Ectodermal cell (in vitro differentiated cells): ENCODE data around the gene ACER3.
"Not testable (repeated sequence)": the region's sequence is repeated elsewhere in the genome, so short reads cannot be mapped to it uniquely, and the experiment has no call there.

Experiments used
- H3K27ac ChIP-seq: 2 replicates; pipeline ENCODE4 v1.7.0; 2013; ENCODE audit warnings: mild to moderate bottlenecking, low read depth, low read length; ENCODE audit not compliant: insufficient read depth, poor library complexity, severe bottlenecking
- H3K27me3 ChIP-seq: 2 replicates; pipeline ENCODE4 v1.7.0; 2013; ENCODE audit warnings: mild to moderate bottlenecking, low read length; ENCODE audit not compliant: insufficient read depth, control insufficient read depth, poor library complexity, severe bottlenecking
- H3K36me3 ChIP-seq: one replicate; pipeline ENCODE4 v1.7.0; 2013; ENCODE audit warnings: low read length; ENCODE audit not compliant: control insufficient read depth, insufficient read depth
- H3K4me1 ChIP-seq: one replicate; pipeline ENCODE4 v1.7.0; 2013; ENCODE audit warnings: low read length; ENCODE audit not compliant: control insufficient read depth, insufficient read depth
- H3K4me3 ChIP-seq: 2 replicates; pipeline ENCODE4 v1.7.0; 2013; ENCODE audit warnings: low read depth, low read length, control low read depth; ENCODE audit not compliant: insufficient read depth
- H3K9me3 ChIP-seq: 2 replicates; pipeline ENCODE4 v1.7.0; 2013; ENCODE audit warnings: mild to moderate bottlenecking, low read length, moderate library complexity; ENCODE audit not compliant: control insufficient read depth
- WGBS, 2 experiments: methylation state at CpG; one replicate each; pipeline ENCODE4 v1.1.7; 2013; ENCODE audit warnings: missing lambda C conversion rate in 2 of 2; 5-methylcytosine and 5-hydroxymethylcytosine counted together

Gene ACER3

DNA sequence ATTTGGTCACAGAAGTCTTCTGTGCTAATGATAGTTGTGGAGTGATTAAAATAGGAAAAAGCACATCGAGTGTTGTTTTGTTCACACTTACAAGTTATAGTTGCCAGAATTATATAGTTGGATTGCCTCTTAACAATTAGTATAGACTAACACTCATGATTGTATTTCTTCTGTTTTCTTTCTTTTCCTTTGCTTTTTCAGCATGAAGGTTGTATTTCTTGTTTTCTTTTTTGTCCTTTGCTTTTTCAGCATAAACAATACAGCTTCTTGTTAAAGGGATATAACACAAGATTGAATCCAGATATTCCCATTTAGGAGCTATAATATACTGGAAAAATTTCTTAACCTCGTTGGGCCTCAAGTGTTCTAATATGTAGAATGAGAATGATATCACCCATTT lies 31.1 kb downstream of the ACER3 start:
- Histone ChIP-seq H3K4me1 (no peaks in the 10 kb centered on the region), H3K36me3 (no peaks in the 10 kb centered on the region), H3K27ac (no peak overlapping the region), H3K9me3 (no peaks in the 10 kb centered on the region), H3K4me3 (no peak overlapping the region), H3K27me3 (no peaks in the 10 kb centered on the region)
- 100% methylated on average over 1 of the region's 2 CpGs; no CpG with 5 or more reads in 1 of the 2 experiments for WGBS, 2 experiments

DNA sequence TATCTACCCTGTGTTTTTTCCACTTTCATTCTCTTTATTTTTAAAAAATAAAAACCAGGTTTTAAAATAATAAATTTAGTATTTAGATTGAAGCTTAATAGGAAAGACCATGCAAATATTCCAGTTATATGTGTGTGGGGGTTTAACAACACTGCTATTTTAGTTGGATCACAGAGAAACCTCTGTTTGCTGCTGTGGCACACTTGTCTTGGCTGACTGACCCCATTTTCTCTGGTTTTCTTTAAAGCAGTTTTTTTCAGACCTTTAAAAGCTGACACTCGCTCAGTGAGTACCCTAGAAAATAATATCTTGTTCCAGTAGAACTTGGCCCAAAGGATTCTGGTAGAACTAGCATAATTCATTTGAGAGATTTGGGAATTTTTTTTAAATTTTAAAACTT lies 31.6 kb downstream of the ACER3 start:
- no peaks in the 10 kb centered on the region for H3K4me1 ChIP-seq
- 95 to 100% methylated on average over 1 of the region's 1 CpG for WGBS, 2 experiments
- H3K27ac ChIP-seq: no peak overlapping the region
- no peak overlapping the region for H3K4me3 ChIP-seq
- H3K36me3 ChIP-seq: no peaks in the 10 kb centered on the region
- no peaks in the 10 kb centered on the region for H3K27me3 ChIP-seq
- no peaks in the 10 kb centered on the region for H3K9me3 ChIP-seq

DNA sequence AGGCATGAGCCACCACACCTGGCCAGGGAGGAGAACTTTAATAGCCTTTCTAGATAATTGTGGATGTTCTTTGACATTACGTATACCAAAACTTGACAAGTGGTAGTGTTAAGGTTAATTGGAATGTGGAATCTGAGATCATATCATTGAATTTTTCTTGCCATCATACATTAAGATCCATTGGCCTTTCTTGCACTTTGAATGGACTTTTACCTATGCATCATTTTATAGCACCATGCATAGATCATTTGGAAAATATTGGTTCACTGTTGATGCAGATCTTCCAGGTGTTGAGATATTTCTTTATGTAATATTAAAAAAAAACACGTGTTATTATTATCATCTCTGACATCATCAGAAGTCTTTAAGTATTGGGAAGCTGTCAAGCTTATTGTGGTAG lies 36.5 kb downstream of the ACER3 start:
- Histone ChIP-seq H3K27me3 (no peaks in the 10 kb centered on the region), H3K4me1 (no peaks in the 10 kb centered on the region), H3K4me3 (no peak overlapping the region), H3K27ac (no peak overlapping the region), H3K36me3 (no peaks in the 10 kb centered on the region), H3K9me3 (no peaks in the 10 kb centered on the region)
- 90 to 96% methylated on average over 2 of the region's 2 CpGs for WGBS, 2 experiments

DNA sequence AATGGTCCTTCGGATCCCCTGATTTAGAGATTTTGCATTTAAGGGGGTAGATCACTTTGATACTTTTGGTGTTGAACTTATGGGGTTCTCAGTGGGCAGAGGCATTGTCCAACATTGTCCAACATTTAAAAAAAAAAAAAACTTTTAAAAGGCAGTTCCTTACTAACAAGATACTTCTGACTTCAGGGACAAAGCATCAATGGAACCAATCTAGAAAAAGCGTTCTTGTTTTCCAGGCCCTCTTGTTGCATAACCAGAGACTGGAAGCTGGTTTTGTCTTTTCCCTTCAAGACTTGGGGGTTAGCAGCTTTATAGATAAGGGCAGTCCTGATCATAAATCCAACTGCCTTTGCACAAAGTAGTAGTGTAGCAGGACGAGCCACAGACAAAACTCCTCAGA lies 40.4 kb downstream of the ACER3 start:
- H3K27me3 ChIP-seq: no peaks in the 10 kb centered on the region
- no peaks in the 10 kb centered on the region for H3K9me3 ChIP-seq
- H3K27ac ChIP-seq: no peak overlapping the region
- H3K4me1 ChIP-seq: no peaks in the 10 kb centered on the region
- H3K4me3 ChIP-seq: no peak overlapping the region
- no peaks in the 10 kb centered on the region for H3K36me3 ChIP-seq
- 97 to 99% methylated on average over 3 of the region's 3 CpGs for WGBS, 2 experiments

DNA sequence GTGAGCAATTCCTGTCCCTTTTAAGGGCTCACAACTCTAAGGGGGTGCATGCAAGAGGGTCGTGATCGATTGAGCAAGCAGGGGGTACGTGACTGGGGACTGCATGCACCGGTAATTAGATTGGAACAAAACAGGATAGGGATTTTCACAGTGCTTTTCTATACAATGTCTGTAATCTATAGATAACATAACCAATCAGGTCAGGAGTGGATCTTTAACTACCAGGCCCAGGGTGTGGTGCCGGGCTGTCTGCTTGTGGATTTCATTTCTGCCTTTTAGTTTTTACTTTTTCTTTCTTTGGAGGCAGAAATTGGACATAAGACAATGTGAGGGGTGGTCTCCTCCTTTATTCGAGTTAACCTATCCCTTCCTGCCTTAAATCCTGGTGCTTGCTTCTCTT lies 40.9 kb downstream of the ACER3 start:
- 84 to 88% methylated on average over 6 of the region's 6 CpGs for WGBS, 2 experiments
- not testable (repeated sequence) for H3K27ac ChIP-seq, H3K27me3 ChIP-seq, H3K36me3 ChIP-seq, H3K4me3 ChIP-seq, H3K4me1 ChIP-seq, H3K9me3 ChIP-seq

DNA sequence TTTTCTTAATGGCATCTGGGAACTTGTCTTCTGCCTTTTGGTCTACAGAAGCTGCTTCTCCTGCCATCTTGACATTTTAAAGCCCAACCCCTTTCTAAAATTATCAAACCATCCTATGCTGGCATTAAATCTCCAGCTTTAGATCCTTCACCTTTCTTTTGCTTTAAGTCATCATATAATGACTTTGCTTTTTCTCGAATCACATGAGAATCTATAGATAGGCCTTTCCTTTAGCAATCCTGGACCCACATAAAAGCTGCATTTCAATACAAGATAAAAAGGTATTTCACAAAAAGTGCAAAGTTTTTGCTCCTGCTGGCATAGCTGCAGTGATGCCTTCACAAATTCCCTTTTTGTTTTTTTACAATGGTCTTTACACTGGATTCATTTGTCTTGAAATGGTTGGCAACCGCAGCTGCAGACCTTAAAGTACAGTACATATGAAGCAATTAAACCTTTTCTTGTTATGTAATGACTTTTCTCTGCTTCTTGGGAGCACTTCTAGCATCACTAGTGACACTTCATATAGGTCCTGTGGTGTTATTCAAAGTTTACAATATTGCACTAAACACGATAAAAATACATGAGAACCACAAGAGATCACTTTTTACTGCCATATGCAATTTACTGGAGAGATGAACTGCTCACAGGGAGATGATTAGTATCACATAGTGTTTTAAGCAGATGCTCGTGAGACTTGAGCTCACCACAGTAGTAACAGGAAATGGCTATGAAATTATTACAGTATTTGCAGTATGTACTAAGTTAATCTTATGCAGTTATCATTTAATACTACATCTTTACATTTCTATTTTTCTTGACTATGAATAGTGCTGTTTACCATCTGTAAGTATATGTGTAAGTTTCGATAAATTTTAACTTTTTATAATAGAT lies 41.6 kb downstream of the ACER3 start:
- 84 to 88% methylated on average over 4 of the region's 5 CpGs for WGBS, 2 experiments
- Histone ChIP-seq H3K27me3 (no peaks in the 10 kb centered on the region), H3K36me3 (no peaks in the 10 kb centered on the region), H3K27ac (no peak overlapping the region), H3K9me3 (no peaks in the 10 kb centered on the region), H3K4me1 (no peaks in the 10 kb centered on the region), H3K4me3 (no peak overlapping the region)

- WGBS, 2 experiments: 50 to 60% methylated on average over 1 of the region's 3 CpGs
- Histone ChIP-seq H3K9me3 (no peaks in the 10 kb centered on the region), H3K27me3 (no peaks in the 10 kb centered on the region), H3K36me3 (no peaks in the 10 kb centered on the region), H3K27ac (no peak overlapping the region), H3K4me1 (no peaks in the 10 kb centered on the region), H3K4me3 (no peak overlapping the region)
These were observed 42.6 kb downstream of the ACER3 start for GRCh38 chr11:76903325-76903724.

DNA sequence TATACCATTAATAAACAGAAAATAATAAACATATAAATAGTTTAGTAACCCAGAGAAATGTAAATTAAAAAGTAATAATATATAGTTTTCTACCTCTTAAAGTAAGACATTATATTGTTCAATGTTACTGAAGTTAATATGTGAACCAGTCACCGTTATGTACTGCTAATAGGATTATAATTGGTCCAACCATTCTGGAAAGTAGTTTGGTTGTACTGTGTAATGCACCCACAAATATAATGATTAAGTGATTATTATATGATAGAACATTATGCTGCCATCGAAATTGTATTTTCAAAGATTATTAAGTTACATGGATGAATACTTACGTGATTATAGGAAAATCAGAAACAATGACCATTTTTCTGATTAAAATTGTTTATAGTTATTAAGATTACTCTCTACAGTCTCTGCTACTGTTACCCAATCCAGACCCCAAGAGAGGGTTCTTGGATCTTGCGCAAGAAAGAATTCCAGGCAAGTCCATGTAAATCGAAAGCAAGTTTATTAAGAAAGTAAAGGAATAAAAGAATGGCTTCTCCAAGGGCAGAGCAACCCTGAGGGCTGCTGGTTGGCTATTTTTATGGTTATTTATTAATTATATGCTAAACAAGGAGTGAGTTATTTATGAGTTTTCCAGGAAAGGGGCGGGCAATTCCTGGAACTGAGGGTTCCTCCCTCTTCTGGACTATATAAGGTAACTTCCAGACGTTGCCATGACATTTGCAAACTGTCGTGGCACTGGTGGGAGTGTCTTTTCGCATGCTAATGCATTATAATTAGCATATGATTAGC lies 50.1 kb downstream of the ACER3 start:
- WGBS, 2 experiments: 81 to 87% methylated on average over 6 to 9 of the region's 9 CpGs
- no peak overlapping the region for H3K4me3 ChIP-seq
- H3K36me3 ChIP-seq: no peaks in the 10 kb centered on the region
- no peak overlapping the region for H3K27ac ChIP-seq
- no peaks in the 10 kb centered on the region for H3K27me3 ChIP-seq
- H3K4me1 ChIP-seq: no peaks in the 10 kb centered on the region
- no peaks in the 10 kb centered on the region for H3K9me3 ChIP-seq

DNA sequence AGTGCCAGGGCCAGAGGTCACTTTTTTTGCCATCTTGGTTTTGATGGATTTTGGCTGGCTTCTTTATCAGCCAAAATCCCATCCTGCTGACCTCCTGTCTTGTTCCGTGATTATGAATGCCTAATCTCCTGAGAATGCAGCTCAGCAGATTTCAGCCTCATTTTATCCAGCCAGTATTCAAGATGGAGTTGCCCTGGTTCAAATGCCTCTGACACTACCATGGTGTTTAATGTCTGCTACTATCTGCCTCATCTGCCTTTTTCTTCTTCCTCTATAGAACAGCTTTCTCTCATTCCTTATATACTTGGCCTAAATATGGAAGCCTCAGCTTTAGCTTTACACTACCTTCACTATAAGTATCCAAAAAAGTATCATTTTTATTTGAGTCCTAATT lies 50.7 kb downstream of the ACER3 start:
- no peaks in the 10 kb centered on the region for H3K36me3 ChIP-seq
- 81 to 84% methylated on average over 1 of the region's 1 CpG for WGBS, 2 experiments
- H3K27ac ChIP-seq: no peak overlapping the region
- H3K4me1 ChIP-seq: no peaks in the 10 kb centered on the region
- H3K9me3 ChIP-seq: no peaks in the 10 kb centered on the region
- H3K4me3 ChIP-seq: no peak overlapping the region
- H3K27me3 ChIP-seq: no peaks in the 10 kb centered on the region

- H3K4me3 ChIP-seq: no peak overlapping the region
- no peaks in the 10 kb centered on the region for H3K36me3 ChIP-seq
- H3K9me3 ChIP-seq: no peaks in the 10 kb centered on the region
- no peaks in the 10 kb centered on the region for H3K4me1 ChIP-seq
- H3K27me3 ChIP-seq: no peaks in the 10 kb centered on the region
- WGBS, 2 experiments: 95 to 96% methylated on average over 1 of the region's 1 CpG
- no peak overlapping the region for H3K27ac ChIP-seq
These were observed 56.0 kb downstream of the ACER3 start for GRCh38 chr11:76916712-76917111.
